ENCODE measurements around the gene MT1X.
"Not testable (repeated sequence)": the region's sequence is repeated elsewhere in the genome, so short reads cannot be mapped to it uniquely, and the experiment has no call there.

MT1X gene

DNA sequence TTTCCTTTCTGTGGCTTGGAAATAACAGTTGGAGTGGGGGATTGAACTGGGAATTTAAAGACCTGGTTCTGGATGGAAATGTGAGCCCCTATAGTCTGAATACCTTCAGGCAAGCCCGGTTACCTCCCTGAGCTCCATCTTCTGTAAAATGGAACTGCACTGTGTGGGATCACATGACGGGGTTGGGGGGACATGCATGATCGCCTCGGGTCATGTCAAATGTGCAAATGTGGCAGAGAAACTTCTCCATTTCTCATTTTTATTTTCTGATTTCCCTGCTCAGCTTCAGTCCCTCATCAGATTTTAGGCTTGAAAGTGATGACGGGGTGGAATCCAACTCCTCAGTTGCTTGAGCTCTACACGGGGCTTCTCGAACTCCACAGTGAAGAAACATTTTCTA lies 29.1 kb upstream of the MT1X start:
- no peak for DNase-seq (ENCODE audit: low read depth)

DNA sequence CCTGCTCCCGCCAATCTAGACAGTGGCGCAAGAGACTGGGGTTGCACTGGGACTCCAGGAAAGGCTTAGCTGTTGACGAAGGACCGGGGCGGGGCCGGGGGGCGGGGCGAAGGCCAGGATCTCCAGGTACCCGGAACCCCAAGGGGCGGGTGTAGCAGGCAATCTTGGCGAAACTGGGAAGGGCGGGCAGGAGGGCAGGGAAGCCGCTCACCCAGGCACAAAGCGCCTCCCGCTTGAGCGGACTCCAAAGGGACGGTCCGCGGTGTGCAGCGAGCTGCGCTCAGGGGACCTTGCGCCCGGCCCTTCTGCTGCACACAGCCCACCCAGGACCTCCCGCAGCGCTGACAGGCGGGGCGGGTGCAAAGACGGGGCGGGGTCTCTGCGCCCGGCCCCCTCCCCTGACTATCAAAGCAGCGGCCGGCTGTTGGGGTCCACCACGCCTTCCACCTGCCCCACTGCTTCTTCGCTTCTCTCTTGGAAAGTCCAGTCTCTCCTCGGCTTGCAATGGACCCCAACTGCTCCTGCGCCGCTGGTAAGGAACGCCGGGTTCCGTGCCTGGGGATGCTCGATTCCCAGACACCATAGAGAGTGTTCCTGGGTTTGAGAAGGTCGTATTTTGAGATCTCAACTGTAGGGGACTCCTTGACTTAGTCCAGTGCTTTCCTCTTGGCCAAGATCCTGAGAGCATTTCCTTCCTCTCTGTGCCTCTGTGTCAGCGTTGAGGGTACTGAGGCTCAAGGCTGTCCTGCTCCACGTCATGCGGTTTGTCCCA lies 24.5 kb upstream of the MT1X start, which contains the start of gene MT1F:
TSS of gene MT1F (plus strand) at position 405 of the 772 bp plus-strand sequence. CDS start at position 505, 100 bp downstream.
- peak; percentile 59 for DNase-seq (ENCODE audit: low read depth)

DNA sequence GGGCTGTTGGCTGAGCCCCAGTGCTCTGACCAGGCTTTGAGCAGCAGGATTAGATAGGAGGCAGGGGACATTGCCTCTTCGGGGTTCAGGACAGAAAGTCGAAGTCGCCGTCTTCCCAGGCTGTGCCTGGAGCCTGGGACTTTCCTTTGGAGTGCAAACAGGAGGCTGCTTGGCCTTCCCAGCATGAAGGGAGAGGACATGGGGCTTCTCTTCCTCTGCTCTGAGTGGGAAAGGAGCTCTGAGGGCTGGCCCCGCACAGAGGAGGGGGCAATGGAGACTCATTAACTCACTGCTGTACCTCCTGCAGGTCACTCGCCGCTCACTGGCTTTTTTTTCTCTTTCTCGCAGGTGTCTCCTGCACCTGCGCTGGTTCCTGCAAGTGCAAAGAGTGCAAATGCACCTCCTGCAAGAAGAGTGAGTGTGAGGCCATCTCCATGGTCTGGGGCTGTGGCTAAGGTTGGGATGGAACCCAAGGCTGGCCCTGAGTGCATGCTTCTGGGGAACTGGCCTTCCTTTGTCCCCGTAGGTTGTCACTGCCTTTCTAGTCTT lies 23.9 kb upstream of the MT1X start:
- no peak for DNase-seq (ENCODE audit: low read depth)

DNA sequence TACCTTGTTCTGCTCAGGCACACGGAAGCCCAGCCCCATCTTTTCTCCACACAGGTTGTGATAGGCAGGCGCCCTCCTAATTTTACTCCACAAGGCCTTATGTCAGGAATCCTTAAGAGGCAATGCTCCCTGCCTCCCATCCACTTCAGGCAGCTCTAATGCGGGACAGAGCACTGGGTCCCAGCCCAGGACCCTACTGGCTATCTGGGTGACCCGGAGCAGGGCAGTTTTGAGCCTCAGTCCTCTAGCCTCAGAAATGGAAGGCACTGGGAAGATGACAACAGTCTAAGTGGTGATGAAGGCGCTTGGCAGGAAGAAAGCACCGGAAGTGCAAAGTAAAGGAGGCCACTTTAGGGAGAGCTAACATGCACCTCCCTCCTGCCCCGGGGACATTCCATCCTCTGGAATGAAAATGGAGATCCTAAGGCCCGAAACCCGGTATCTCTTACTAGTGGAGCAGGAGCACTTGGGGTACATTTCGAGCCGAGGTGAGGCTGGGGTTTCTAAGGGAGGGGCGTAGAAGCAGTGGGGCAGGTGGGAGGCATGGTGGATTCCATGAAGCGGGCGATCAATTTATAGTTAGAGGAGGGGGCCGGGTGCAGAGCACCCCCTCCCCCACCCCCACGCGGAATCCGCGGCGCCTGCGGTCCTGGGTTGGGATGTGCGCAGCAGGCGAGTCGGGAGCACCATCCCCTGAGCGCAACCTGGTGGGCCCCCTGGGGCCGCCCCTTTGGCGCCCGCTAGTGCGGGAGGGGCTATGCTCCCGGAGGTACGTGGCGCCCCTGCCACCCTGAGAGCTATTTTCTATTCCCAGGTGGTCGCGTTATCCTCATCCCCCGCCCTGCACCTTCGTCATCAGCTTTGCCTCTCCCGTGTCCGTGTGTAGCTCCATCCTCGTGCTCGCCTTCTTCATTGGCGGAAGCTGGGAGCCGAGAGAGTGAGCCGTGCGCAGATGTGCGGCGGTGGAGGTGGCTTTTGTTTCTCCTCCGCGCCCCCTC lies 19.6 kb upstream of the MT1X start:
- DNase-seq (ENCODE audit: low read depth) = no peak

DNA sequence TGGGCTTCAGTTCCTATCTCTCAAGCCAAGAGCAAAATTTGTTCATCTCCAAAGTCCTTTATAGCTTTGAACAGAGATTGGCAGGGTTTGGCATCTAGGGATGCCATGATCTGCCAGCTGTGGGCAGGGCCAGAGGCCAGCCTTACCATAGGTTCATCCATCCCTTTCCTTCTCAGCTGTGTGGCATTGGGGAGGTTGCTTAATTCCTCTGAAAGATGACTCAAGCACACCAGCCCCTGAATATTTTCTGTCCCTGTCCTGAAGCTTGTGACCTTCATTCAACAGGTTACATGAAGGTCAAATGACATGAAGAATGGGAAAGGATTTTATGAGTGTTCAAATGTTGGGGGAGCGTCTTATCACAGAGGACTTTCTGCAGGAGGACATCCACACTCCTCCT lies 17.8 kb upstream of the MT1X start:
- no peak for DNase-seq (ENCODE audit: low read depth)

DNA sequence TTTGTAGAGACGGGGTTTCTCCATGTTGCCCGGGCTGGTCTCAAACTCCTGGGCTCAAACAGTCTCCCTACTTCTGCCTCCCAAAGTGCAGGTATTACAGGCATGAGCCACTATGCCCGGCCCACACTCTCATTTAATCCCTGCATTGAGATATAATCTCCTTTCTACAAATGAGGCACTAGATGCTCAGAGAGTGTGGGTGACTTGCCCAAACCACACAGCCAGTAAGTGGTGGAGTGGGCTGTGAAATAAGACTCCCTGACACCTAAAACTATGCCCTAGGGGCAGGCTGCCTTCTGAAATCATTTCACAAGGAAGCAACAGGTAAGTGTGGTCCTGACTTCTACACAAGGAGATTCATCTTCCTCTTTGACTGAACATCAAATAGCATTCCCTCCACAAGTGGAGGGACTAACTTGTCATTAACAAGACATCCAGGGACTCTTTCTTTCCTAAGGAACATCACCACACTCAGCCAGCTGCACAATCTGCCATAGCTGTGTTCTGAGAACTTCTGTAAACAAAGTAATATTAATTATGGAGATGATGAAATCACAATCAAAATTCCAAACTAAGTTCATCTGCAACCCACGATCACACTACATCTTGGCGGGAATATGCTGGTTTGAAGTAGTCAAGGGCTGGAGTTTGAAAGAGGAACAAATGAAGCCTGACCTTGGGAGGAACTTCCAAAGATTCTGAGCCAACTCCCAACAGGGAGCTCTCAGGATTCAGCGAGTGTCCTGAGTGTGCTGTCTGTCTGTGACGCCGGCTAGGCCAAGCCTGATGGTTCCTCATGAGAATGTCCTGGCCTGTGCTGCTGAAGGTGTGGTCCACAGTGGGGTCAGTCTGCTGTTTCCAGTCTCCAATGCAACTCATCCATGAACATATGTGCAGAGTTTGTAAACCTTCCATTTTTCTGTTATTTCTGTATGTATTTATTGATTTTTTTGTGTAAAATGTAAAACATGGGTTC lies 16.7 kb upstream of the MT1X start:
- DNase-seq (ENCODE audit: low read depth) = not testable (repeated sequence)

DNA sequence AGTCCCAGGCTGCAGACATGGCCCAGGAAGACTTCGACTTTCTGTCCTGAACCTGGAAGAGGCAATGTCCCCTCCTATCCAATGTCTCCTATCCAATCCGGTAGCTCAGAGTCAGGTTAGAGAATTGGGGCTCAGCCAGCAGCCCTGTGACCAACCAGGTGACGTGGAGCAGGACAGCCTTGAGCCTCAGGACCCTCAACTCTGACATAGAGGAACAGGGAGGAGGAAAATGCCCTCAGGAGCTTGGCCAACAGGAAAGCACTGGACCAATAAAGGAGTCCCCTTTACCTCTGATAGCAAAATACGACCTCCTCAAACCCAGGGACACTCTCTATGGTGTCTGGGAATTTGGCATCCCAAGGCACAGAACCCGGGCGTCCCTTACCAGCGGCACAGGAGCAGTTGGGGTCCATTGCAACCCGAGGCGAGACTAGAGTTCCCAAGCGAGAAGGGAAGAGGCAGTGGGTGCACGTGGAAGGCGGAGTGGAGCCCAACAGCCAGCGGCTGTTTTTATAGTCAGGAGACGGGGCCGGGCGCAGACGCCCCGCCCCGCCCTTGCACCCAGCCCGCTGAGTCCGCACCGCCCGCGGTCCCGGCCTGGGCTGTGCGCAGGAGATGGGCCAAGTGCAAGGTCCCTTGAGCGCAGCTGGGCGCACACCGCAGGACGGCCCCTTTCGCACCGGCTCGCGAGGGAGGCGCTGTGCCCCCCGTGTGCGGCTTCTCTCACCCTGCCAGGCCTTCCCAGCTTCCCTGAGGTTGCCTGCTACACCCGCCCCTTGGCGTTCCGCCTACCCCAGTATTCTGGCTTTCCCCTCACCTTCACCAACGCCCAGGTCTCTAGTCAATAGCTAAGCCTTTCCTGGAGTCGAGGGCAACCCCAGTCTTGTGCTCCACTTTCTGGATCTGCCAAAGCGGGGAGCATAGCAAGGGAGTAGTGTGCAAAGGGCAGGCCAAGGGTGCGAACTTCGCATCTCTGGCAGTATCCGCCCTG lies 14.4 kb upstream of the MT1X start, which contains the start of gene MT1G:
TSS of gene MT1G (minus strand) at position 485 of the 991 bp plus-strand sequence. CDS start at position 413, 72 bp downstream.
- no peak for DNase-seq (ENCODE audit: low read depth)

DNA sequence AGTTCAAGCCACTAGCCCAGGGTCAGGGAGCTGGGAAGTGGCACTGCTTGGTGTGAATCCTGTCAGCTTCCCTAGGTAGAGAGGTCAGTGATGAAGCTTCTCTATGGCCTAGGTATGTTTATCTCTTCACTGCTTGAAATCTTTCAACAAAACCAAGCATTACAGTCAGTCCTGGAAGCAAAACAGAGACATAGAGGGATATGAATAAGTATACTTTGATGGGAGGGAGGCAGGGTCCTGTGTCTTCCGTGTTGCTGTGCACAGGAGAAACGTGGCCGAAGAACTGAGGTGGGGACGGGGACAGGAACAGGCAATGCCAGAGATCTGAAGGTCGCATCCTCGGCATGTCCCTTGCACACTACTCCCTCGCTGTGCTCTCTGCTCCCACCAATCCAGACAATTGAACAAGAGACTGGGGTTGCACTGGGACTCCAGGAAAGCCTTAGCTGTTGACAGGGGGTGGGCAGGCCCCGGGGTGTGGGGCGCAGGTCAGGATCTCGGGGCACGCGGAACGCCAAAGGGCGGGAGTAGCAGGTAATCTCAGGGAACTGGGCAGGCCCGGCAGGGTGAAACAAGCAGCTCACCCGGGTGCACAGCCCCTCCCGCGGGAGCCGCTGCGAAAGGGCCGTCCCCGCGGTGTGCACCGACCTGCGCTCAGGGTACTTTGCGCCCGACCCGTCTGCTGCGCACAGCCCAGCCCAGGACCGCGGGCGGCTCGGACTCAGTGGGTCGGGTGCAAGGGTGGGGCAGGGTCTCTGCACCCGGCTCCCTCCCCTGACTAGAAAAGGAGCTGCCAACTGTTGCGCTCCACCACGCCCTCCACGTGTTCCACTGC lies 13.0 kb upstream of the MT1X start, which contains the start of gene MT1H:
TSS of gene MT1H (plus strand) at position 810 of the 835 bp plus-strand sequence. CDS start 71 bp downstream, outside the sequence.
- no peak for DNase-seq (ENCODE audit: low read depth)

DNA sequence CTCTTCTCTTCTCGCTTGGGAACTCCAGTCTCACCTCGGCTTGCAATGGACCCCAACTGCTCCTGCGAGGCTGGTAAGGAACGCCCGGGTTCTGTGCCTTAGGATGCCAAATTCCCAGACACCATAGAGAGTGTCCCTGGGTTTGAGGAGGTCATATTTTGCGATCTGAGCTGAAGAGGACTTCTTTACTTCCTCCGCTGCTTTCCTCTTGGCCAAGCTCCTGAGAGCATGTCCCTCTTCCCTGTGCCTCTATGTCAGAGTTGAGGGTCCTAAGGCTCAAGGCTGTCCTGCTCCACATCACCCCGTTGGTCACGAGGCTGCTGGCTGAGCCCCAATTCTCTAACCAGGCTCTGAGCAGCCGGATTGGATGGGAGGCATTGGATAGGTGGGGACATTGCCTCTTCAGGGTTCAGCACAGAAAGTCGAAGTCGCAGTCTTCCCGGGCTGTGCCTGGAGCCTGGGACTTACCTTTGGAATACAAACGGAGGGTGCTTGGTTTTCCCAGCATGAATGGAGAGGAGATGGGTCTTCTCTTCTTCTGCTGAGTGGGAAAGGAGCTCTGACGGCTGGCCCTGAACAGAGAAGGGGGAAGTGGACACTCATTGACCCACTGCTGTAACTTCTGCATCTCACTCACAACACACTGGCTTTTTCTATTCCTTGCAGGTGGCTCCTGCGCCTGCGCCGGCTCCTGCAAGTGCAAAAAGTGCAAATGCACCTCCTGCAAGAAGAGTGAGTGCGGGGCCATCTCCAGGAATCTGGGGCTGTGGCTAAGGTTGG lies 12.2 kb upstream of the MT1X start:
- DNase-seq (ENCODE audit: low read depth) = no peak

DNA sequence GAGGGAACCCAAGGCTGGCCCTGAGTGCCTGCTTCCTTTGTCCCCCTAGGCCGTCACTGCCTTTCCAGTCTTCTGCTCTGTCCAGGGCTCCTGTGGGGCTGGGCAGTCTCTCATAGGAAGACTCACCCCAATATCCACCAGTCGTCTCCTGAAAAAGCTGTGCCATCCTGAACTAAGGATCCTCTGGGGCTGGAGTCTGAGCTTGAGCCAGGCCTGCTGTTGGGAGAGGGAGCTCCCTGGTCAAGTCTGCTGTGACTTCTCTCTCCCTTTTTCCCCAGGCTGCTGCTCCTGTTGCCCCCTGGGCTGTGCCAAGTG lies 11.7 kb upstream of the MT1X start:
- DNase-seq (ENCODE audit: low read depth) = no peak

DNA sequence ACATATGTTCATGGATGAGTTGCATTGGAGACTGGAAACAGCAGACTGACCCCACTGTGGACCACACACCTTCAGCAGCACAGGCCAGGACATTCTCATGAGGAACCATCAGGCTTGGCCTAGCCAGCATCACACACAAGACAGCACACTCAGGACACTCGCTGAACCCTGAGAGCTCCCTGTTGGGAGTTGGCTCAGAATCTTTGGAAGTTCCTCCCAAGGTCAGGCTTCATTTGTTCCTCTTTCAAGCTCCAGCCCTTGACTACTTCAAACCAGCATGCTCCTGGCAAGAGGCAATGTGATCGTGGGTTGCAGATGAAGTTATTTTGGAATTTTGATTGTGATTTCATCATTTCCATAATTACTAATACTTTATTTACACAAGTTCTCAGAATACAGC lies 10.6 kb upstream of the MT1X start:
- DNase-seq (ENCODE audit: low read depth) = not testable (repeated sequence)

DNA sequence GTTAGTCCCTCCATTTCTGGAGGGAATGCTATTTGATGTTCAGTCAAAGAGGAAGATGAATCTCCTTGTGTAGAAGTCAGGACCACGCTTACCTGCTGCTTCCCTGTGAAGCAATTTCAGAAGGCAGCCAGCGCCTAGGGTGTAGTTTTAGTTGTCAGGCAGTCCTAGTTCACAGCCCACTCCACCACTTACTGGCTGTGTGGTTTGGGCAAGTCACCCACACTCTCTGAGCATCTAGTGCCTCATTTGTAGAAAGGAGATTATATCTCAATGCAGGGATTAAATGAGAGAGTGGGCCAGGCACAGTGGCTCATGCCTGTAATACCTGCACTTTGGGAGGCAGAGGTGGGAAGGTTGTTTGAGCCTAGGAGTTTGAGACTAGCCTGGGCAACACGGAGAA lies 10.1 kb upstream of the MT1X start:
- DNase-seq (ENCODE audit: low read depth) = not testable (repeated sequence)

DNA sequence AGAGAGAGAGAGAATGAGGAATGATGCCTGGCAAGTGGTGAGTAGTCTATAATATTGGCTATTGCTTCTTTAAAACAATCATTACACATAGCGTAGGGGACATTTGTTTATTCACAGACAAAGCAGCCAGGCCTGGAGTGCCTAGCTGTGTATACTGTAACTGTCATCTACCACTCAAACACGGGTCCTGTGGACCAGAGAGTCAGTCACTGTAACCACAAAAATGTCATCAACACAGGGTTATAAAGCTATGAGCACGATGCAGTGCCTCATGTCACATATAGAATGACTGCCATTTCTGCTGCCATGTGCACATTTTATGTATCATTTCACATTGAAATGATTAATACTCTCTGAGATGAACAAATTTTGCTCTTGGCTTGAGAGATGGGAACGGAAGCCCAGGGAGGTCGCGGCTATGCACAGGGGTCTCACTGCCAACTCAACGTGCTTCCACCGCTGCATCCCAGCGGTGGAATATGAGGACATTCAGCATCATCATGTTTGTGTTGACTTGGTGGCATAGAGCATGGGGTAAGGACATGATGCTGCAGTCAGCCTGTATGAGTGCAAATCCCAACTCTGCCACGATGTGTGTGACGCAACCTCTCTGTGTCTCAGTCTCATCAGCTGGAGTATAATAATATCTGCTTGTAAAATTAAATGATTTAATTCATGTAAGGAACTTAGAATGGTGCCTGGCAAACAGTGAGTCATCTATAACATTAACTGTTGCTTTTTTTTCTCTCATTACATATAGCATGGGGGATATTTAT lies 9.3 kb upstream of the MT1X start:
- no peak for DNase-seq (ENCODE audit: low read depth)

DNA sequence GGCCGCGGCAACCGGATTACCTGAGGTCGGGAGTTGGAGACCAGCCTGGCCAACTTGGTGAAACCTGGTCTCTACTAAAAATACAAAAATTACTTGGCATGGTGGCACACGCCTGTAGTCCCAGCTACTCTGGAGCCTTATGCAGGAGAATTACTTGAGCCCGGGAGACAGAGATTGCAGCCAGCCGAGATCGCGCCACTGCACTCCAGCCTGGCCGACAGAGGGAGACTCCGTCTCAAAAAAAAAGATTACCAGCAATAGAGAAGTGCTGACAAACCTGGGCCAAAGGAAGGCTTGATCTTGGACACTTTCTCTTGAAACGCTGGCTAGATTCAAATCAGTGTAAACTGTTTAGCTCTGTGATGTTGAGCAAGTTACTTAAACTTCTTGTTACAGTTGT lies 8.3 kb upstream of the MT1X start:
- no peak for DNase-seq (ENCODE audit: low read depth)

DNA sequence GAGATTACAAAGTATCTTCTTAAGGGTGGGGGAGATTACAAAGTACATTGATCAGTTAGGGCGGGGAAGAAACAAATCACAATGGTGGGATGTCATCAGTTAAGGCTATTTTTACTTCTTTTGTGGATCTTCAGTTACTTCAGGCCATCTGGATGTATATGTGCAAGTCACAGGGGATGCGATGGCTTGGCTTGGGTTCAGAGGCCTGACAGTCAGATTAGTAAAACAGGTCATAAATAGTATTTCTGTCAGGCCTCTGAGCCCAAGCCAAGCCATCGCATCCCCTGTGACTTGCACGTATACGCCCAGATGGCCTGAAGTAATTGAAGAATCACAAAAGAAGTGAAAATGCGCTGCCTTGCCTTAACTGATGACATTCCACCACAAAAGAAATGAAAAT lies 7.7 kb upstream of the MT1X start:
- not testable (repeated sequence) for DNase-seq (ENCODE audit: low read depth)

DNA sequence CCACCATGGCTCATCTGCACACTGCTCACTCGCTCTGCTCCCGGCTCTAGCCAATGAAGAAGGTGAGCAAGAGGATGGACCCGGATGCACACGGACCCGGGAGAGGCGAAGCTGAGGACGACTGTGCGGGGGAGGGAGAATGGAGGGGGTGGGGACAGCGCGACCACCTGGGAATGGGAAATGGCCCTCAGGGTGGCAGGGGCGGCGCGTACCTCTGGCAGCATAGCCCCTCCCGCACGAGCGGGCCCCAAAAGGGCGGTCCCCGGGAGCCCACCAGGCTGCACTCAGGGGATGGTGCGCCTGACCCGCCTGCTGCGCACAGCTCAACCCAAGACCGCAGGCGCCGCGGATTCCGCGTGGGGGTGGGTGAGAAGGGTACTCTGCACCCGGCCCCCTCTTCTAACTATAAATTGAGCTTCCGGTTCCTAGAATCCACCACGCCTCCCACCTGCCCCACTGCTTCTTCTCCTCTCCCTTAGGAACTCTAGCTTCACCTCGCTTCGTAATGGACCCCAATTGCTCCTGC lies 6.5 kb upstream of the MT1X start:
- peak; percentile 27 for DNase-seq (ENCODE audit: low read depth)

DNA sequence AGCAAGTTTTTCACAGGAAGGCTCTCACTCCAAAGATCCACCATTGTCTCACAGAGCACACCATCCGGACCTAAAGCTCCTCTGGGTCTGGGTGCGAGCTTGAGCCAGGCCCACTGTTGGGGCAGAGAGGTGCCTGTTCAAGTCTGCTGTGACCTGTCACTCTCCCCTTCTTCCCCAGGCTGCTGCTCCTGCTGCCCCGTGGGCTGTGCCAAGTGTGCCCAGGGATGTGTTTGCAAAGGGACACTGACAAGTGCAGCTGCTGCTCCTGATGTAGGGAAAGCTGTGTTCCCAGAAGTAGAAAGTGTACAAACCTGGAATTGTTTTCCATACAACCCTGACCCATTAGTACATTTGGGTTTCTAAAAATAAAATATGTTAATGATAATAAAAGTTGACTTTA lies 4.8 kb upstream of the MT1X start:
- DNase-seq (ENCODE audit: low read depth) = no peak

Measured in activated T-cell treated with anti-CD3 and anti-CD28 coated beads for 1 hour (primary cell).